Right hindlimb (tissue), 1 donor: ENCODE results near the gene PALM.
"Not testable (repeated sequence)": the region's sequence is repeated elsewhere in the genome, so short reads cannot be mapped to it uniquely, and the experiment has no call there.

Experiments
- DNase-seq: peaks from one replicate; pipeline ENCODE4 v3.0.0-alpha.2; 2018

The PALM gene

DNA sequence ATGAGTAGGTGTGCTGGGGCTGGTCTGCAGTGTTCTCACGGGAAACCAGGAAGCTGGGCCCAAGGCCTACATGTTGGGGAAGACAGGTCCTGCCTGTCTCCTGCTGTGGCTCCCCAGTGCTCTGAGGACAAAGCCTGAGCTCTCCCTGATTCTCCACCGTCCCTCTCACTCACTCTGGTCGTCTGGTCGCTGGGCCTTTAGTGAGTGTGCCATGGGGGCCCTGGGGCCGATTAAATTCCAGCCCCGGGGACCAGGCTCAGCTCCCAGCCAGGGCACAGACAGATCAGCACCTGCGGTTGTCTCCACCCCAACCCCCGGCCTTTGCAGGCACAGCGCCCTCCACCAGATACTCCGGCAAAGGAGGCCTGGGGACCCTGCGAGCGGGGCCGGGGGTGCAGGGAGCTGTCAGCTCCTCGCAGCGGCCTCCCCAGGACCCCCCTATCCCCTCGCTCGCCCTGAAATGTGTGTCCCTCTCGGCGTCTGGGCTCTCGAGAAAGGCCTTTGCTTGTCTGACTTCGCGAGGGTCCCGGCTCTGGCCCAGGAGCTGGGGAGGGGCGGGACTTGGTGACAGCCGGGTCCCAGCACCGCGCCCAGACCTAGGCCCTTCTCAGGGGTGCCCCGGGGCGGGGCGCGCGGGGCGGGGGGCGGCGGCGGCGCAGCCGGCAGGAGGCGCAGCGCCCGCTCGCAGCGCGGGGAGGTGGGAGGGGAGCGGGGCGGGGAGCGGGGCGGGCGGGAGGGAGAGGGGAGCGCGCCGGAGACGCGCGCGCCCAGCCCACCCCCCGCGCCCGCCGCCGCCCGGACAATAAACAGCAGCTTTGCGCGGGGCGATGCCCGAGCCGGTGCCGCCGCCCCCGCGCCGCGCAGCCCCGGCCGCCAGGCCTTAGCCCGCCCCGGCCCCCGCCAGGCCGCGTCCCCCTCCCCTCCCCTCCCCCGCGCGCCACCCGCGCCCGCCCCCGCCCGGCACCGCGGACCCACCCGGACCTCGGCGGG lies at the start of gene PALM:
Gene PALM (plus strand): TSS at position 782 of the 990 bp plus-strand sequence. CDS start 212 bp downstream, outside the sequence.
- DNase-seq: peak; percentile 55

DNA sequence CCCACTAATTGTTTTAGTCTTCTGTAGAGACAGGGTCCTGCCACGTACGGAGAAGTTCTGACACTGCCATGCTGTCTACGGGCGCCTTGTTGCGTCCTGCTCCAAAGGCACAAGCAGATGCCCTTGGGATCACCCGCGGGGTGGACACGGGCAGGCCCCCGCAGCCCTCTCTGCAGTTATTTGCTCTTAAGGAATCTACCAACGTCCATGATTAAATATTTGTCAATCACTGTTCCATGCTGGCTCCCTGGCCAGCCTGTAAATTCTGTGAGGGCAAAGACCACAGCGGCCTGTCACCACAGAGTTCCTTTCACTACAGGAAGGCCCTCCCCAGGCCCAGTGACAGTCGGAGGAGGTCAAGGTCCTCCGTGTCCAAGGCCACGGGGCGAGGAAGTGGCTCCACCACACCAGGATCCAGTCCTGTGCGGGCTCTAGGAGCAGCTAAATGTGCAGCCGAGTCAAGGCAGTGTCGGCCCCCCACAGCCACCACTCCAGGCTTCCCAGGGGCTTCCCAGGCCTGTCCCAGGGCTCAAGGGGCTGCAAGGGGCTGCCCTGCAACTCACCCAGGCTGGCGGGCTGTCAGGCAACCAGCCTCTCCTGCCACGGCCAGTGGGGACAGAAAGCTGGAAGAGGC lies 47.8 kb upstream of the PALM start:
- DNase-seq: no peak

DNA sequence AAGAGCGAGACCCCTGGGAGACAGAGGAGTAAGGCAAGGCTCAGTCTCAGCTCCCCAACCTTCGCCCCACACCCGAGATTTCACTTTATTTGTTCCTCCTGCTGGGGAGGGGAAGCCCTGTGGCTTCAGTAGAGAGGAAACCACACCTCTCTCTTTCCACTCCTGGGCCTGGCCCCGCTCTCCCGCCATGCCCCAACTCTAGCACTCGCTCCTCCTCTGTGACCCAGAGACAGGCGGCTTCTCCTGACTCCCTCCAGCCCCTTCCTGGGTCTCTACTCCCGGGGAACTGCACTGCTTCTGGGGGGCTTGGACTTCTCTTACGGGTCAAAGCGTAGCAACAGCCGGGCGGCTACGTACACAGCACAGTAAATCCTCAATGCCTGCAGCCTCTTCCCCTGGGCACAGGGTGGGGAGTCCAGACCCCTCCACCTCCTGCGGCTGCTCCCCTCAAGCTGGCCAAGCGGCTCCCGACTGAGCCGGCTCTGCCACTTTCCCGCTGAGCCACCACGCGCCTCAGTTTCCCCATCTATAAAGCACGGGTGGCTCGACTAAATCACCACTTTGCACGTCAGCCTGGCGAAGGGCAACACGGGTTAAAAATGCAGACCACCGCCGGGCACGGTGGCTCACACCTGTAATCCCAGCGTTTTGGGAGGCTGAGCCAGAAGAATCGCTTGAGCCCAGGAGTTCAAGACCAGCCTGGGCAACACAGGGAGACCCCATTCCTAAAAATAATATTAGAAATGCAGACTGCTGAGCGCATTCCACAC lies 47.1 kb upstream of the PALM start:
- DNase-seq: no peak

- DNase-seq: no peak
These were observed 46.4 kb upstream of the PALM start for GRCh38 chr19:662207-662961.

DNA sequence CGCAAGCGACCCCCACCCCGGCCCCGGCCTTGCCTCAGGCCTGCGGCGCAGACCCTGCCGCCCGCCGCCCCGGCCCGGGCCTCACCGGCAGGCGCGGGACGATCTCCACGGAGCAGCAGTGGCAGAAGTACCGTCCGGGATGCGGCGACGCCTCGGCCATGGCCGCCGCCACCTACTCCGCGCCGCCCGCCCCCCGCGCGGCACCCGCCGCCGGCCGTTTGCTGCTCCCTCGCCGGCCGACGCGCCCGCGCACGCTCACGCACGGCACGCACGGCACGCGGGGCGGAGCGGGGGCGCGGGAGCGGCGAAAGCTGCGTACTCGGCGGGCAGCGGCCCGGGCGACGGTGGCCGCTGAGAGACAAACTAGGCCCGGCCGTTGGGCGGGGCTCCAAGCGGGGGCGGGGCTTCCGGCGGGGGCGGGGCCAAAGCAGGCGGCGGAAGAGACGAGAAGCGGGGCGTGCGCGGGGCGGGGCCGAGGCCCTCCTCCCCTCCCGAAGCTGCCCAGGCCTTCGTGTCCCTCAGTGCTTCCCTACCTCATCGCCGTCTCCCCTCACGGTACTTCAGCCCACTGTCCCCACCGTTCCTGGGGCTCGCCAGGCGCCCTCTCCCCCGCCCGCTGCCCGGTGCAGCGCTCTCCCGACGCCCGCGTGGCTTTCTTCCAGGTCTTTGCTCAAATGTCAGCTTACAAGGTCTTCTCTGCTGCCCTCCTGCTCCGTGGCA lies 45.6 kb upstream of the PALM start, which contains the start of gene RNF126:
Gene RNF126 (minus strand): TSS at position 253 of the 720 bp plus-strand sequence. CDS start 93 bp downstream, at position 160.
- peak; percentile 96 for DNase-seq

GRCh38 chr19:663682-664117 lies 45.0 kb upstream of the PALM start:
- DNase-seq: no peak

DNA sequence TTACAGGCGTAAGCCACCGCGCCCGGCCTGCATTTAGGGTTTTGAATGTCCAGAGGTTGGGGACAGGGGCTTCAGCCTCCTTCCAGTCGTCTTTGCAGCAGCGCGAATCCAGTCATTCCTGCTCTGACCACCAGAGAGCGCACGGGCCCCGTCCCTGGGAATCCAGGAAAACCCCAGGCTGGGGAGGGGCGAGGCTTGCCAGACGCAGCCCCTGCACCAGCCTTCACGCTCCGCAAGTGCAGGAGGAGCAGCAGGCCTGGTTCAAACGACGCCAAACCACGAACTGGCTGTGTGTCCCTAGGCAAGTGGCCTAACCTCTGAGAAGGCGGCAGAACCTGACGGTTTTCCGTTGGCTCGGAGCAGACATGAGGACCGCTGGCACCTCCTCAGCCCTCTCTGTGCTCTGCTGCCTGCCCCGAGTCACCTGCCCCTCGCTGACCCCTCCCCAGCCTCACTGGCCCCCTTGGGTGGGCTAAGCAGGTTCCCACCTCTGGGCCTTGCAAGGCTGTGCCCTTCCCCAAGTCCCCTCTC lies 43.8 kb upstream of the PALM start:
- DNase-seq: peak; percentile 90

- not testable (repeated sequence) for DNase-seq
These were observed 41.7 kb upstream of the PALM start for GRCh38 chr19:666985-667573.

GRCh38 chr19:668675-669434 lies 39.9 kb upstream of the PALM start:
- DNase-seq: not testable (repeated sequence)

- DNase-seq: peak; percentile 16
These were observed 38.1 kb upstream of the PALM start for GRCh38 chr19:670609-671075.

- peak; percentile 35 for DNase-seq
These were observed 34.2 kb upstream of the PALM start for GRCh38 chr19:674282-675151.

GRCh38 chr19:676007-676338 lies 32.8 kb upstream of the PALM start:
- peak; percentile 44 for DNase-seq

DNA sequence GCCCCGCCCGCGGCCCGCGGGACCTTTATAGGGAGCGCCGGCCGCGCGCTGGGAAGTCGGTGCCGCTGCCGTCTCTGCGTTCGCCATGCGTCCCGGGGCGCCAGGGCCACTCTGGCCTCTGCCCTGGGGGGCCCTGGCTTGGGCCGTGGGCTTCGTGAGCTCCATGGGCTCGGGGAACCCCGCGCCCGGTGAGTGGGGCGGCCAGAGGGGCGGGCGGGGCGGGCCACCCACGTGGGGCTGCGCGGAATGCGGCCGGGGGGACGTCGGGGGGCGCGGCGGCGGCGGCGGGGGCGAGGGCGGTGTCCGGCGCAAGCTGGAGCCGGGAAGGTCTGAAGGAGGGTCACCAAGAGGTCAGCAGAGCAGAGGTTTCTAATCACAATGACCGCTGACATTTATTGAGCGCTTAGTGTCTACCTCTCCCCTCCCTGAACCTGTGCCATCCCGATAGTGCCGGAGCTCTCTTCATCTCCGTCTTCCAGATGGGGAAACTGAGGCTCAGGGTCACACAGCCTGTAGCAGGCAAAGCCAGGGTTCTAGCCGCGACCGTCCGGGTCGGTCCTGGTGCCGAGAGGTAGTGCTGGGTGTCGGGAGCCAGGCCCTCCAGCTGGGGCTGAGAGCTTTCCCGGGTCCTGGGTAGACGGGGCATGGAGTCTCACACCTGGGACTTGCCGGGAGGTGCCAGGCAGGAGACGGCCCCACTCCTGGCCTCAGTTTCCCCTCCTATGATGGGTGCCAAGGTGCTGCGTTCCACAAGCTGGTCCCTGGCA lies 32.2 kb upstream of the PALM start, which contains the start of gene FSTL3:
Gene FSTL3 (plus strand): TSS at position 54 of the 767 bp plus-strand sequence. CDS start 32 bp downstream, at position 86.
- no peak for DNase-seq

- DNase-seq: peak; percentile 71
These were observed 31.5 kb upstream of the PALM start for GRCh38 chr19:677201-677600.

- DNase-seq: no peak
These were observed 30.9 kb upstream of the PALM start for GRCh38 chr19:677601-678436.

- no peak for DNase-seq
These were observed 29.8 kb upstream of the PALM start for GRCh38 chr19:678791-679388.
